WTC11 (cell line): ENCODE data around the gene HDGFL2. TPM values are rescaled to one million over a fixed set of nuclear protein-coding genes. Genes with fewer than 3 reads are reported as not detected.

Experiments used
- ATAC-seq: fragments of 200-7000 bp; cut with Tn5 transposase; 2 replicates; pipeline ENCODE4 v1.10.0; 2021; ENCODE audit warnings: mild to moderate bottlenecking, moderate library complexity
- CTCF ChIA-PET: fragments of 300-600 bp; sonication (Branson Sonifier 250); formaldehyde crosslinking; loops from one replicate; lab custom pipeline; 2021; ENCODE audit warnings: antibody characterized with exemption; lab: Charles Lee
- POLR2A ChIA-PET: fragments of 350-600 bp; sonication (Branson Sonifier 250); formaldehyde crosslinking; loops from one replicate; lab custom pipeline; 2021; ENCODE audit warnings: antibody characterized with exemption; lab: Charles Lee
- DNase-seq: peaks from one replicate; pipeline ENCODE4 v3.0.0; 2021; ENCODE audit warnings: low spot score
- H3K27ac Mint-ChIP-seq: 2 replicates; pipeline ENCODE4 v1.8.0; 2021; ENCODE audit warnings: mixed read lengths
- H3K27me3 Mint-ChIP-seq: 2 replicates; pipeline ENCODE4 v1.8.0; 2021; ENCODE audit warnings: low read depth, mild to moderate bottlenecking, moderate library complexity, mixed read lengths
- H3K36me3 Mint-ChIP-seq: 2 replicates; pipeline ENCODE4 v1.8.0; 2021; ENCODE audit warnings: mixed read lengths
- H3K4me1 Mint-ChIP-seq: 2 replicates; pipeline ENCODE4 v1.8.0; 2022; ENCODE audit warnings: mixed read lengths
- H3K4me3 Mint-ChIP-seq: 2 replicates; pipeline ENCODE4 v1.8.0; 2021; ENCODE audit warnings: mild to moderate bottlenecking, moderate library complexity, mixed read lengths
- H3K9me3 Mint-ChIP-seq: 2 replicates; pipeline ENCODE4 v1.8.0; 2021; ENCODE audit warnings: mixed read lengths
- ARID4B ChIP-seq: sonication (generic); formaldehyde crosslinking; IDR thresholded peaks from 2 replicates; pipeline ENCODE4 v1.8.0; 2023; ENCODE audit warnings: missing genetic modification reagents, mild to moderate bottlenecking, borderline replicate concordance
- CREM ChIP-seq: sonication (generic); formaldehyde crosslinking; IDR thresholded peaks from 2 replicates; pipeline ENCODE4 v1.8.1; 2022; ENCODE audit warnings: mild to moderate bottlenecking, missing genetic modification reagents, moderate library complexity
- FOXK1 ChIP-seq: sonication (generic); formaldehyde crosslinking; IDR thresholded peaks from 2 replicates; pipeline ENCODE4 v1.8.0; 2022; ENCODE audit warnings: mild to moderate bottlenecking, moderate library complexity, missing genetic modification reagents
- HMGA2 ChIP-seq: fragments of 250-450 bp; sonication (Bioruptor Pico); IDR thresholded peaks from 2 replicates; pipeline ENCODE4 v1.4.0; 2021; ENCODE audit warnings: mild to moderate bottlenecking, moderate library complexity
- NFATC4 ChIP-seq: fragments of 250-450 bp; sonication (Bioruptor Pico); IDR thresholded peaks from 2 replicates; pipeline ENCODE4 v1.9.0; 2021; ENCODE audit warnings: mild to moderate bottlenecking
- PRDM15 ChIP-seq: sonication (generic); formaldehyde crosslinking; IDR thresholded peaks from 2 replicates; pipeline ENCODE4 v1.8.0; 2022; ENCODE audit warnings: missing genetic modification reagents
- PREB ChIP-seq: sonication (generic); formaldehyde crosslinking; IDR thresholded peaks from 2 replicates; pipeline ENCODE4 v1.8.1; 2022; ENCODE audit warnings: mild to moderate bottlenecking, missing genetic modification reagents, moderate library complexity, borderline replicate concordance
- SMAD4 ChIP-seq: sonication (generic); formaldehyde crosslinking; IDR thresholded peaks from 2 replicates; pipeline ENCODE4 v1.8.0; 2022; ENCODE audit warnings: mild to moderate bottlenecking, missing genetic modification reagents
- SP1 ChIP-seq: sonication (generic); formaldehyde crosslinking; conservative IDR thresholded peaks from 2 replicates; pipeline ENCODE4 v1.8.1; 2022; ENCODE audit warnings: missing genetic modification reagents
- USF1 ChIP-seq: sonication (generic); formaldehyde crosslinking; IDR thresholded peaks from 2 replicates; pipeline ENCODE4 v1.8.0; 2022; ENCODE audit warnings: mild to moderate bottlenecking, missing genetic modification reagents
- ZNF121 ChIP-seq: sonication (generic); formaldehyde crosslinking; IDR thresholded peaks from 2 replicates; pipeline ENCODE4 v1.8.0; 2023; ENCODE audit warnings: missing genetic modification reagents
- ZNF281 ChIP-seq: sonication (generic); formaldehyde crosslinking; IDR thresholded peaks from 2 replicates; pipeline ENCODE4 v1.8.0; 2023; ENCODE audit warnings: mild to moderate bottlenecking, missing genetic modification reagents
- ZNF317 ChIP-seq: sonication (generic); formaldehyde crosslinking; IDR thresholded peaks from 2 replicates; pipeline ENCODE4 v1.8.1; 2023; ENCODE audit warnings: low read depth, mild to moderate bottlenecking, moderate library complexity, missing genetic modification reagents, borderline replicate concordance
- ZNF396 ChIP-seq: fragments of 250-450 bp; sonication (Bioruptor Pico); IDR thresholded peaks from 2 replicates; pipeline ENCODE4 v1.8.0; 2021; ENCODE audit warnings: mild to moderate bottlenecking, moderate library complexity, borderline replicate concordance
- ZNF532 ChIP-seq: fragments of 250-450 bp; sonication (Bioruptor Pico); IDR thresholded peaks from 2 replicates; pipeline ENCODE4 v1.9.0; 2021; ENCODE audit warnings: mild to moderate bottlenecking, borderline replicate concordance
- ZNF671 ChIP-seq: fragments of 250-450 bp; sonication (Bioruptor Pico); IDR thresholded peaks from 2 replicates; pipeline ENCODE4 v1.8.0; 2021; ENCODE audit warnings: mild to moderate bottlenecking
- total RNA-seq: library from RNA; stranded (reverse); gene quantifications from 3 replicates; pipeline ENCODE4 v1.2.3, GENCODE V29; 2021

The HDGFL2 gene
- total RNA-seq, 1 experiment from 2014 or later: 115 TPM

GRCh38 chr19:4431808-4432674 is 40.1 kb upstream of the HDGFL2 start:
- H3K9me3 Mint-ChIP-seq: no peaks in the 10 kb centered on the region
- CTCF ChIA-PET: no interaction called here
- ATAC-seq: 0 out of 2 replicates have a peak, but pooled peaks have one; percentile 10
- DNase-seq: no peak
- TF ChIP-seq SP1: no peak
- no peak for TF ChIP-seq NFATC4 (CRISPR knock-in tag)
- TF ChIP-seq PRDM15: no peak
- TF ChIP-seq ZNF671: no peak
- no peak for TF ChIP-seq SMAD4
- no peak for TF ChIP-seq ZNF396 (CRISPR knock-in tag)
- TF ChIP-seq USF1 (CRISPR knock-in tag): no peak
- no peak for TF ChIP-seq PREB (CRISPR knock-in tag)
- no peak for TF ChIP-seq ZNF532 (CRISPR knock-in tag)
- no peak for TF ChIP-seq ZNF317 (CRISPR knock-in tag)
- no peak for TF ChIP-seq FOXK1
- TF ChIP-seq CREM (CRISPR knock-in tag): no peak
- no peak for TF ChIP-seq ZNF281 (CRISPR knock-in tag)
- TF ChIP-seq HMGA2 (CRISPR knock-in tag): no peak
- no peak for TF ChIP-seq ZNF121 (CRISPR knock-in tag)
- no peak for TF ChIP-seq ARID4B (CRISPR knock-in tag)
- no peak overlapping the region for H3K4me3 Mint-ChIP-seq
- H3K36me3 Mint-ChIP-seq: peaks cover 80% of the 10 kb centered on the region
- H3K27me3 Mint-ChIP-seq: no peaks in the 10 kb centered on the region
- POLR2A ChIA-PET: interaction anchor here (0.6 kb wide), 1 partner anchor 15 kb away, joined by 3 read pairs; no protein-coding TSS in a partner anchor
- no peaks in the 10 kb centered on the region for H3K4me1 Mint-ChIP-seq
- no peak overlapping the region for H3K27ac Mint-ChIP-seq
